Measurements from ENCODE around the gene MAGEA1. TPM values are rescaled to one million over a fixed set of nuclear protein-coding genes. Genes with fewer than 3 reads are reported as not detected.
"Not testable (repeated sequence)": the region's sequence is repeated elsewhere in the genome, so short reads cannot be mapped to it uniquely, and the experiment has no call there.

MAGEA1 gene
- total RNA-seq (2014; rRNA removed; shearing (Covaris generic)), result 2.2 and 2.5 TPM in 2 replicates
- 2.0 and 3.0 TPM in 2 replicates for polyA plus RNA-seq (2015; cell fraction: cytosol; rRNA removed)
- 0.88 and 3.7 TPM in 2 replicates for polyA plus RNA-seq (2015; cell fraction: nucleus; rRNA removed)

GRCh38 chrX:153179131-153179530 is at the start of gene MAGEA1:
Gene MAGEA1, plus strand, starts transcription at chrX:153179284. Its CDS starts 3,106 bp downstream, at chrX:153182390.
- in situ Hi-C loops (cut with HindIII; ENCODE audit: low pct_unique_long_range_greater_than_20kb, low sequenced_read_pairs), result no loop called here
- no peak for DNase-seq (ENCODE audit: low read depth, low spot score)

- DNase-seq (ENCODE audit: low read depth, low spot score); in situ Hi-C loops (cut with HindIII; ENCODE audit: low pct_unique_long_range_greater_than_20kb, low sequenced_read_pairs): not testable (repeated sequence)
These were observed 46.2 kb upstream of the MAGEA1 start for GRCh38 chrX:153132924-153133323.

GRCh38 chrX:153139074-153139473 is 40.0 kb upstream of the MAGEA1 start:
- DNase-seq (ENCODE audit: low read depth, low spot score); in situ Hi-C loops (cut with HindIII; ENCODE audit: low pct_unique_long_range_greater_than_20kb, low sequenced_read_pairs): not testable (repeated sequence)

GRCh38 chrX:153146288-153146687 is 32.8 kb upstream of the MAGEA1 start:
- DNase-seq (ENCODE audit: low read depth, low spot score); in situ Hi-C loops (cut with HindIII; ENCODE audit: low pct_unique_long_range_greater_than_20kb, low sequenced_read_pairs): not testable (repeated sequence)

- no peak for DNase-seq (ENCODE audit: low read depth, low spot score)
- in situ Hi-C loops (cut with HindIII; ENCODE audit: low pct_unique_long_range_greater_than_20kb, low sequenced_read_pairs), result no loop called here
These were observed 25.6 kb upstream of the MAGEA1 start for GRCh38 chrX:153153516-153153915.

- in situ Hi-C loops (cut with HindIII; ENCODE audit: low pct_unique_long_range_greater_than_20kb, low sequenced_read_pairs), result no loop called here
- no peak for DNase-seq (ENCODE audit: low read depth, low spot score)
These were observed 21.6 kb upstream of the MAGEA1 start for GRCh38 chrX:153157450-153157849.

- in situ Hi-C loops (cut with HindIII; ENCODE audit: low pct_unique_long_range_greater_than_20kb, low sequenced_read_pairs), result no loop called here
- no peak for DNase-seq (ENCODE audit: low read depth, low spot score)
These were observed 20.8 kb upstream of the MAGEA1 start for GRCh38 chrX:153158319-153158718.

GRCh38 chrX:153161952-153162351 is 17.1 kb upstream of the MAGEA1 start:
- no peak for DNase-seq (ENCODE audit: low read depth, low spot score)
- in situ Hi-C loops (cut with HindIII; ENCODE audit: low pct_unique_long_range_greater_than_20kb, low sequenced_read_pairs), result no loop called here

GRCh38 chrX:153164733-153165132 is 14.4 kb upstream of the MAGEA1 start:
- in situ Hi-C loops (cut with HindIII; ENCODE audit: low pct_unique_long_range_greater_than_20kb, low sequenced_read_pairs), result no loop called here
- no peak for DNase-seq (ENCODE audit: low read depth, low spot score)

- DNase-seq (ENCODE audit: low read depth, low spot score); in situ Hi-C loops (cut with HindIII; ENCODE audit: low pct_unique_long_range_greater_than_20kb, low sequenced_read_pairs): not testable (repeated sequence)
These were observed 10.7 kb upstream of the MAGEA1 start for GRCh38 chrX:153168423-153168822.

- in situ Hi-C loops (cut with HindIII; ENCODE audit: low pct_unique_long_range_greater_than_20kb, low sequenced_read_pairs), result no loop called here
- no peak for DNase-seq (ENCODE audit: low read depth, low spot score)
These were observed 2.7 kb downstream of the MAGEA1 start for GRCh38 chrX:153181822-153182221.

- in situ Hi-C loops (cut with HindIII; ENCODE audit: low pct_unique_long_range_greater_than_20kb, low sequenced_read_pairs), result no loop called here
- no peak for DNase-seq (ENCODE audit: low read depth, low spot score)
These were observed 5.7 kb downstream of the MAGEA1 start for GRCh38 chrX:153184787-153185186.

- in situ Hi-C loops (cut with HindIII; ENCODE audit: low pct_unique_long_range_greater_than_20kb, low sequenced_read_pairs), result no loop called here
- DNase-seq (ENCODE audit: low read depth, low spot score), result no peak
These were observed 11.3 kb downstream of the MAGEA1 start for GRCh38 chrX:153190381-153190780.

GRCh38 chrX:153200462-153200861 is 21.4 kb downstream of the MAGEA1 start:
- DNase-seq (ENCODE audit: low read depth, low spot score), result no peak
- in situ Hi-C loops (cut with HindIII; ENCODE audit: low pct_unique_long_range_greater_than_20kb, low sequenced_read_pairs), result no loop called here

GRCh38 chrX:153206425-153207046 is 27.5 kb downstream of the MAGEA1 start:
- in situ Hi-C loops (cut with HindIII; ENCODE audit: low pct_unique_long_range_greater_than_20kb, low sequenced_read_pairs), result no loop called here

GRCh38 chrX:153209347-153209746 is 30.3 kb downstream of the MAGEA1 start:
- in situ Hi-C loops (cut with HindIII; ENCODE audit: low pct_unique_long_range_greater_than_20kb, low sequenced_read_pairs), result no loop called here
- no peak for DNase-seq (ENCODE audit: low read depth, low spot score)

More at GRCh38 chrX:153206425-153207046, 27.5 kb downstream of the MAGEA1 start:
- no peak for DNase-seq (ENCODE audit: low read depth, low spot score)

GRCh38 chrX:153214934-153215333 is 35.9 kb downstream of the MAGEA1 start:
- in situ Hi-C loops (cut with HindIII; ENCODE audit: low pct_unique_long_range_greater_than_20kb, low sequenced_read_pairs), result no loop called here
- DNase-seq (ENCODE audit: low read depth, low spot score), result no peak

- in situ Hi-C loops (cut with HindIII; ENCODE audit: low pct_unique_long_range_greater_than_20kb, low sequenced_read_pairs), result no loop called here
- no peak for DNase-seq (ENCODE audit: low read depth, low spot score)
These were observed 37.8 kb downstream of the MAGEA1 start for GRCh38 chrX:153216926-153217325.

- in situ Hi-C loops (cut with HindIII; ENCODE audit: low pct_unique_long_range_greater_than_20kb, low sequenced_read_pairs), result no loop called here
- DNase-seq (ENCODE audit: low read depth, low spot score), result no peak
These were observed 46.5 kb downstream of the MAGEA1 start for GRCh38 chrX:153225438-153226098.
